ENCODE data around the gene PPP1R9B.
A peak's percentile ranks its signal among the peaks of the same experiment; 100 is the strongest.

Gene PPP1R9B

GRCh38 chr17:50184611-50185398 lies 34.3 kb upstream of the PPP1R9B start:
- Histone ChIP-seq H3K4me1 (ENCODE audit: control insufficient read depth, insufficient read depth, low read length) (peaks cover 7% of the 10 kb centered on the region), H3K36me3 (ENCODE audit: control insufficient read depth, insufficient read depth, low read length) (peaks cover 37% of the 10 kb centered on the region), H3K4me3 (ENCODE audit: low read length) (no peak overlapping the region), H3K27me3 (ENCODE audit: control insufficient read depth, insufficient read depth, low read length) (no peaks in the 10 kb centered on the region), H3K9ac (ENCODE audit: low read length) (no peak overlapping the region), H3K27ac (ENCODE audit: low read depth, low read length) (peak overlapping the region; percentile 62)

- Histone ChIP-seq H3K4me1 (ENCODE audit: control insufficient read depth, insufficient read depth, low read length) (peaks cover 4% of the 10 kb centered on the region), H3K4me3 (ENCODE audit: low read length) (peak overlapping the region; percentile 12), H3K9ac (ENCODE audit: low read length) (no peak overlapping the region), H3K27ac (ENCODE audit: low read depth, low read length) (peak overlapping the region; percentile 62), H3K36me3 (ENCODE audit: control insufficient read depth, insufficient read depth, low read length) (peaks cover 34% of the 10 kb centered on the region), H3K27me3 (ENCODE audit: control insufficient read depth, insufficient read depth, low read length) (no peaks in the 10 kb centered on the region)
Observed at GRCh38 chr17:50184064-50184463, 33.6 kb upstream of the PPP1R9B start.

GRCh38 chr17:50183421-50183994 lies 33.0 kb upstream of the PPP1R9B start:
- Histone ChIP-seq H3K27me3 (ENCODE audit: control insufficient read depth, insufficient read depth, low read length) (no peaks in the 10 kb centered on the region), H3K4me1 (ENCODE audit: control insufficient read depth, insufficient read depth, low read length) (peaks cover 9% of the 10 kb centered on the region), H3K27ac (ENCODE audit: low read depth, low read length) (peak overlapping the region; percentile 62), H3K9ac (ENCODE audit: low read length) (no peak overlapping the region), H3K36me3 (ENCODE audit: control insufficient read depth, insufficient read depth, low read length) (peaks cover 28% of the 10 kb centered on the region), H3K4me3 (ENCODE audit: low read length) (peak overlapping the region; percentile 12)

DNA sequence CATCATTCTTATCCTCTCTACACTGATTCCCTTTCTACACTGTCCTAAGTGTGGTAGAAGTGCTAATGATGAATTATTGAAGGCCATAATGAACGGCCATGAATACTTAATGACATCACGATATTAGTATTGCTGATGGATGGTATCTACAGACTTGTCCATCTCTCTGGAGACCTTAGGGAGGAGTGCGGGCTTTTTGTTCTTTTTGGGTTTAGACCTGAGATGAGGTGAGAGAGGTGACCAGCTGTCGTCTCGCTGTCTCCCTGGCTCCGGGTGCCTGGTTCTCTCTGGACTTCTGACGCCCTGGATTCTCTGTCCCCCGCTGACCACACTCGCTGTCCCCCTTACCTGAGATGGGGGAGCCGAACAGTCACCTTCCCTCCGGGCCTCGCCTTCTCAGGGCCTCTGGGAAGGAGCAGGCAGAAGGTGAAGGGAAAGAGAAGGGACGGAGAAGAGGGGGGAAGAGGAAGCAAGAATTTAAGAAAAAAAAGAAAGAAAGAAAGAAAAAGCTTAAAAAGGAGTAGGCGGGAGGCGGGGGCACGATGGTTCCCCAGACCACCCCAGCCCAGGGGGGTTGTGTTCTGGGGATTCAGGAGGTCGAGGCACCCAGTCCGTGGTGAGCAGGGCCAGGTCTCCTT lies 32.4 kb upstream of the PPP1R9B start:
- Histone ChIP-seq H3K9ac (ENCODE audit: low read length) (no peak overlapping the region), H3K36me3 (ENCODE audit: control insufficient read depth, insufficient read depth, low read length) (peaks cover 22% of the 10 kb centered on the region), H3K27me3 (ENCODE audit: control insufficient read depth, insufficient read depth, low read length) (no peaks in the 10 kb centered on the region), H3K27ac (ENCODE audit: low read depth, low read length) (peak overlapping the region; percentile 52), H3K4me1 (ENCODE audit: control insufficient read depth, insufficient read depth, low read length) (peaks cover 12% of the 10 kb centered on the region), H3K4me3 (ENCODE audit: low read length) (no peak overlapping the region)

- Histone ChIP-seq H3K4me1 (ENCODE audit: control insufficient read depth, insufficient read depth, low read length) (peaks cover 22% of the 10 kb centered on the region), H3K9ac (ENCODE audit: low read length) (no peak overlapping the region), H3K4me3 (ENCODE audit: low read length) (no peak overlapping the region), H3K27ac (ENCODE audit: low read depth, low read length) (no peak overlapping the region), H3K27me3 (ENCODE audit: control insufficient read depth, insufficient read depth, low read length) (no peaks in the 10 kb centered on the region), H3K36me3 (ENCODE audit: control insufficient read depth, insufficient read depth, low read length) (peaks cover 13% of the 10 kb centered on the region)
Observed at GRCh38 chr17:50181591-50182560, 31.4 kb upstream of the PPP1R9B start.

DNA sequence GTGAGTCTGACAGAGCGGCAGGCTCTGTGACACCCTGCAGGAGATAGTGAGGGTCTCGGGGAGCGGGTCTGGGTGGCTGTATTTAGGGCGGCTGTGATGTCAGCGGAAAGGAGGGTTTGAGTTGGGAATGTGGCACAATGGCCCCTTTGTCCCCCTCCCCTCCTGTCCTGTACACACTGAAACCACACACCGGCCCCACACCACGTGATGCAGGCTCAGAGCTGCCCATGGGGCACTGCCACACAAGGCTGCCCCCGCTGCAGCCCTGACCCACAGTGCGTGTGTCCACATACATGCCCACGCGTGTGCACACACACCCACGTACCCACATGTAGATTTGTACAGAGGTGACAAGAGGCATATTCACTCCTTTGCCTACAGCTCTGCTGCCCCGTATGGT lies 30.7 kb upstream of the PPP1R9B start:
- peaks cover 26% of the 10 kb centered on the region for H3K4me1 ChIP-seq (ENCODE audit: control insufficient read depth, insufficient read depth, low read length)
- no peak overlapping the region for H3K27ac ChIP-seq (ENCODE audit: low read depth, low read length)
- no peak overlapping the region for H3K9ac ChIP-seq (ENCODE audit: low read length)
- H3K36me3 ChIP-seq (ENCODE audit: control insufficient read depth, insufficient read depth, low read length), result peaks cover 6% of the 10 kb centered on the region
- H3K4me3 ChIP-seq (ENCODE audit: low read length), result no peak overlapping the region
- no peaks in the 10 kb centered on the region for H3K27me3 ChIP-seq (ENCODE audit: control insufficient read depth, insufficient read depth, low read length)

DNA sequence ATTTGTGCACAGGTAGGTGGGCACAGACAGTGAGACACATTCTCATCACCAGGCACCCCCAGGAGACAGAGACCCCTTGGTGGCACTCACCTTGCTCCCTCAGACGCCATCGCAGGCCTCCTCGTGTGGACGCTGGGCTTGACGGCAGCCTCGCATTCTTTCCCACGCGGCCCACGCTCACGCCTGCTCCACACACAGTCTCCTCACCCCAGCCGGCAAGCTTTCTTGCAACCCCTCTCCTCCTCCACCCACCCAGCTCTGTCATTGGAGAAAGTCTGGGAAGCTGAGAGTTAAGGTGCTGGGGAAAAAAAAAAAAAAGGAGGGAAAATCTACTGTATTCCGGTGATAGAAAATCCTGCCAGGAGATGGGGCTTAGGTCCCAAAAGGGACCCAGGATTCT lies 30.1 kb upstream of the PPP1R9B start:
- peaks cover 31% of the 10 kb centered on the region for H3K4me1 ChIP-seq (ENCODE audit: control insufficient read depth, insufficient read depth, low read length)
- peaks cover 2% of the 10 kb centered on the region for H3K36me3 ChIP-seq (ENCODE audit: control insufficient read depth, insufficient read depth, low read length)
- no peaks in the 10 kb centered on the region for H3K27me3 ChIP-seq (ENCODE audit: control insufficient read depth, insufficient read depth, low read length)
- no peak overlapping the region for H3K9ac ChIP-seq (ENCODE audit: low read length)
- H3K4me3 ChIP-seq (ENCODE audit: low read length), result no peak overlapping the region
- H3K27ac ChIP-seq (ENCODE audit: low read depth, low read length), result no peak overlapping the region

DNA sequence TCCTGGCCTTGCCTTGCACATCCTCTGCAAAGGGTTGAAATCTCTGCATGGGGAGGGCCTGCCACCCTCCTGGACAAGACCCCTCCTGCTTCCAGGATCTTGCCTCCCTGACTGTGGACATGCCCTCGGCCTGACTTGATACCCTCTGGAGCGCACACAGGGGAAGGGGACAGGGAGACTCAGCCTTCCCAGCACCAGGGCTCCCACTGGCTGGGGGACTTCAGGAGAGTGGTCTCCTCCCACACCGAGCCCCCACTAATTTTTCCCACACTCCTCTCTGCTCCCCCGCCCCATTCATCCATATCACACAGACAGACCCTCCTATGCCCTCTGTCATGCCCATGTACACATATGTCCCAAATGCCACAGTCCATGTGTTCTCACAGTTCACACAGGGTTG lies 29.6 kb upstream of the PPP1R9B start:
- Histone ChIP-seq H3K27me3 (ENCODE audit: control insufficient read depth, insufficient read depth, low read length) (no peaks in the 10 kb centered on the region), H3K27ac (ENCODE audit: low read depth, low read length) (no peak overlapping the region), H3K36me3 (ENCODE audit: control insufficient read depth, insufficient read depth, low read length) (no peaks in the 10 kb centered on the region), H3K4me3 (ENCODE audit: low read length) (no peak overlapping the region), H3K4me1 (ENCODE audit: control insufficient read depth, insufficient read depth, low read length) (peaks cover 36% of the 10 kb centered on the region), H3K9ac (ENCODE audit: low read length) (no peak overlapping the region)

GRCh38 chr17:50177983-50178834 lies 27.7 kb upstream of the PPP1R9B start:
- H3K9ac ChIP-seq (ENCODE audit: low read length), result no peak overlapping the region
- H3K36me3 ChIP-seq (ENCODE audit: control insufficient read depth, insufficient read depth, low read length), result no peaks in the 10 kb centered on the region

GRCh38 chr17:50177476-50177875 lies 27.0 kb upstream of the PPP1R9B start:
- Histone ChIP-seq H3K27me3 (ENCODE audit: control insufficient read depth, insufficient read depth, low read length) (no peaks in the 10 kb centered on the region), H3K27ac (ENCODE audit: low read depth, low read length) (peak overlapping the region; percentile 82), H3K36me3 (ENCODE audit: control insufficient read depth, insufficient read depth, low read length) (no peaks in the 10 kb centered on the region), H3K4me3 (ENCODE audit: low read length) (peak overlapping the region; percentile 3), H3K9ac (ENCODE audit: low read length) (no peak overlapping the region), H3K4me1 (ENCODE audit: control insufficient read depth, insufficient read depth, low read length) (peaks cover 44% of the 10 kb centered on the region)

More at GRCh38 chr17:50177983-50178834, 27.7 kb upstream of the PPP1R9B start:
- Histone ChIP-seq H3K27ac (ENCODE audit: low read depth, low read length) (peak overlapping the region; percentile 82), H3K4me1 (ENCODE audit: control insufficient read depth, insufficient read depth, low read length) (peaks cover 40% of the 10 kb centered on the region), H3K4me3 (ENCODE audit: low read length) (peak overlapping the region; percentile 3), H3K27me3 (ENCODE audit: control insufficient read depth, insufficient read depth, low read length) (no peaks in the 10 kb centered on the region)

DNA sequence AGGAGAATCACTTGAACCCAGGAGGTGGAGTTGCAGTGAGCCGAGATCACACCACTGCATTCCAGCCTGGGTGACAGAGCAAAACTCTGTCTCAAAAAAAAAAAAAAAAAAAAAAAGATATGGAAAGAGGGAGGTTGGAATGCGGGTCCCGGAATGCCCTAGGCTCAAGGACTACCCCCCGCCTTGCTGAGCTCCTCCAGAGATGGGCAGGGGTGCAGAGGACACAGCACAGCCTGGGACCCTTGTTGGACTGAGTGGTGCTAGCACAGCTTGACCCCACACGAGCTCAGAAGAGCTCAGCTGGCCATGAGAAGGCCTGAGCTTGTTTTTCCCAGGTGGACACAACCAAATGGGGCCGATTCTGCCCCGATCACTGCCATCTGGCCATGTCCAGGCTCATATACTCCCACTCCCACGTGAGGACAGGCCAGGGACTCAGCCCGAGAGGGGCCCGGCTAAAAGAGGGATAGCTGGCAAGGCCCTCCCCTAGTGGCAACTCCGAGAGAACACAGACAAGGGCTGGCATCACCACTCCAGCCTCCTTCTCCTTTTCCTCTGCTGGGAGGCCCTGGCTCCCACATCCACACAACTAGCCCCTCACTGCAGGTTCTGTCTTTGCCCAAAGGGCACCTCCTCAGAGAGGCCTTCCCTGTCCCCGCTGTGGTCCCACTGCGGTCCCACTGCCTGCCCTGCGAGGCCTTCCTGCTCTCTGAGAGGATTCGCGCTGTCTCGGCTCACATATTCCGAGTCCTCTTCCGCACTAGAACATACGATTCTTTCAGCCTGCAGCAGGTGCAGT lies 26.3 kb upstream of the PPP1R9B start:
- no peak overlapping the region for H3K4me3 ChIP-seq (ENCODE audit: low read length)
- no peak overlapping the region for H3K9ac ChIP-seq (ENCODE audit: low read length)
- H3K4me1 ChIP-seq (ENCODE audit: control insufficient read depth, insufficient read depth, low read length), result peaks cover 44% of the 10 kb centered on the region
- no peaks in the 10 kb centered on the region for H3K36me3 ChIP-seq (ENCODE audit: control insufficient read depth, insufficient read depth, low read length)
- peak overlapping the region; percentile 82 for H3K27ac ChIP-seq (ENCODE audit: low read depth, low read length)
- H3K27me3 ChIP-seq (ENCODE audit: control insufficient read depth, insufficient read depth, low read length), result no peaks in the 10 kb centered on the region

Measured in rectal smooth muscle tissue (tissue), 1 donor.